BE2C (cell line): ENCODE results near the gene PRPF8. TPM values are rescaled to one million over a fixed set of nuclear protein-coding genes. Genes with fewer than 3 reads are reported as not detected.

Experiments used
- DNase-seq: peaks from one replicate; pipeline ENCODE4 v3.0.0-alpha.2; 2020
- H3K27me3 ChIP-seq: fragments of 250-450 bp; sonication (Bioruptor Pico); 2 replicates; pipeline ENCODE4 v1.5.1; 2020; ENCODE audit warnings: mild to moderate bottlenecking
- H3K36me3 ChIP-seq: fragments of 250-450 bp; sonication (Bioruptor Pico); 2 replicates; pipeline ENCODE4 v1.5.1; 2020; ENCODE audit warnings: mild to moderate bottlenecking
- H3K4me1 ChIP-seq: fragments of 250-450 bp; sonication (Bioruptor Pico); 2 replicates; pipeline ENCODE4 v1.5.1; 2020
- H3K4me3 ChIP-seq: 2 replicates; pipeline ENCODE4 v1.5.1; 2011; ENCODE audit warnings: low read depth, low read length
- H3K9me3 ChIP-seq: fragments of 250-450 bp; sonication (Bioruptor Pico); 2 replicates; pipeline ENCODE4 v1.5.1; 2020
- CTCF ChIP-seq: IDR thresholded peaks from 2 replicates; pipeline ENCODE4 v1.5.1; 2012; ENCODE audit warnings: mild to moderate bottlenecking, low read depth, low read length
- polyA plus RNA-seq: library from polyadenylated mRNA; unstranded; fragments of >200 nt; gene quantifications from one replicate; pipeline ENCODE4 v1.2.1, GENCODE V29; 2012; ENCODE audit warnings: low read depth, missing spikeins; ENCODE audit not compliant: insufficient read length, insufficient read depth

PRPF8 gene
- 679 TPM for polyA plus RNA-seq

DNA sequence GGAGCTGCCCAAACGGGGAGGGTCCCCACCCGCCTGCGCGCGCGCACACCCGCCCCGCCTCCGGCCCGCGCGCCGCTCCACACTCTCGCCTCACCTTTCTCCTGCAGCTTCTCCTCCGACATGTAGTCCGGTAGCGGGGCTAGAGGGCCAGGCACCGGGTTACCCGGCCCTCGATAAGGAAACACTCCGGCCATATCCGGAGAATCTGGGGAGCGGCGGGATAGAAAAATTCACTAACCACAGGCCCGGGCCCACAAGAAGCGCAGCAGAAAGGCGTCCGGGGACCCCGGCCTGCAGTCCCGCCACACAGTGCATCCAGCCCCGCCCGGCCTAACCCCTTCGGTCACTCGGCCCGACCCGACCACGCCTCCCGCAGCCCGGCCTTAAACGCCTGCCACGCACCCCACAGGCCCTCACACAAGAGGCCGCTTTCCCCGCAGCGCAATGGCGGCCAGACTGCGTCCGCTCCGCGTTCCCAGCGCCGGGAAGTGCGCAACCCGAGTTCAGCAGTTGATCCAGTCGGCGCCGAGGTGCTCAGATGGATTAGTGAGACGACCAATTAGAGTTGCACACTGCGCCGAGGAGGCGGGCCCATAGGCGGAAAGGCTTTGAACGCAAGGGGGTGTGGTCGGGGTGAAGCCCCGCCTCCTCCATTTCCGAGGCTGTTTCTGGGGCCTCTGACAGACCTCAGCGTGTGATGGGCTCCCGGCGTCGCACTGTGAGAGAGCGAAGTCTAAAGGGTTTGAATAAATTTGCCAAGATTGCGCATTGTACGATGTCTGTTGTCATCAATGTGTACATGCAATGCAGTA is at the start of gene PRPF8:
TSS of gene PRPF8 (minus strand) at position 490 of the 812 bp plus-strand sequence. CDS start at position 194, 296 bp downstream.
- H3K9me3 ChIP-seq = no peaks in the 10 kb centered on the region

DNA sequence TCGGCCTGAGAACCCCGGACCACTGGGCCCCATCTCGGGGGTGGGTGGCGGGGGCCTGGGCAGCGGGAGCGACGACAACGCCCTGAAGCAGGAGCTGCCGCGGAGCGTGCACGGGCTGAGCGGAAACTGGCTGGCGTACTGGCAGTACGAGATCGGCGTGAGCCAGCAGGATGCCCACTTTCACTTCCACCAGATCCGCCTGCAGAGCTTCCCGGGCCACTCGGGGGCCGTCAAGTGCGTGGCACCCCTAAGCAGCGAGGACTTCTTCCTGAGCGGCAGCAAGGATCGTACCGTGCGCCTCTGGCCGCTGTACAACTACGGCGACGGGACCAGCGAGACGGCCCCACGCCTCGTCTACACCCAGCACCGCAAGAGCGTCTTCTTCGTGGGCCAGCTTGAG is 49.1 kb upstream of the PRPF8 start:
- TF ChIP-seq CTCF = no peak

More for the DNA sequence above, at the start of gene PRPF8:
- H3K27me3 ChIP-seq = no peaks in the 10 kb centered on the region
- DNase-seq = peak; percentile 93
- H3K4me1 ChIP-seq = no peaks in the 10 kb centered on the region
- TF ChIP-seq CTCF = no peak
- peak within 1 kb of the TSS; percentile 85 for H3K4me3 ChIP-seq
- H3K36me3 ChIP-seq = peaks cover 36% of the 10 kb centered on the region

DNA sequence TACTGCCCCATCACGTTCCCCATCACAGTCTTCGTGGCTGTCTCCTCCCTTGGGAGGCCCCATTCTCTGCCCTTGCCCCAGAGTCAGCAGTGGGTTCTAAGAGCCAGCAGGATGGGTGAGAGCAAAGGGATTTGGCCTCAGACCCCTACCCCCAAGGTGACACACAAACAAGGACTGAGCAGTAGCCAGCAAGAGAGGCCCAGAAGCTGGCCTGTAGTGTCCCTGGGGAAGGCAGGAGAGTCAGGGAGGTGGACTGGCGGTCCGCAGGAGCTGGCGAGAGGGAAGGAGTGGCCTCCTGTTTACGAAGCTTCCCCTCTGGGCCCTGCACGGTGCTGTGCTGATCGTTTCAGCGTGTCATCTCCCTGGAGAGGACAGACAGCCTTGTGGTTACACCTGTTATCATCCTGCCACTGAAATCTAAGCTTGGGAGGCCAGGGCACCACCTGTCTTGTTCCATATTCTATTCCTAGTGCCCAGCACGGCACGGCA is 48.2 kb upstream of the PRPF8 start:
- DNase-seq = no peak
- no peak overlapping the region for H3K4me3 ChIP-seq
- H3K36me3 ChIP-seq = peaks cover 11% of the 10 kb centered on the region
- H3K4me1 ChIP-seq = peaks cover 7% of the 10 kb centered on the region
- no peaks in the 10 kb centered on the region for H3K27me3 ChIP-seq
- TF ChIP-seq CTCF = no peak
- no peaks in the 10 kb centered on the region for H3K9me3 ChIP-seq

More for the DNA sequence above, 49.1 kb upstream of the PRPF8 start:
- Histone ChIP-seq H3K27me3 (no peaks in the 10 kb centered on the region), H3K4me1 (peaks cover 7% of the 10 kb centered on the region), H3K9me3 (no peaks in the 10 kb centered on the region), H3K36me3 (peaks cover 11% of the 10 kb centered on the region), H3K4me3 (no peak overlapping the region)
- no peak for DNase-seq

DNA sequence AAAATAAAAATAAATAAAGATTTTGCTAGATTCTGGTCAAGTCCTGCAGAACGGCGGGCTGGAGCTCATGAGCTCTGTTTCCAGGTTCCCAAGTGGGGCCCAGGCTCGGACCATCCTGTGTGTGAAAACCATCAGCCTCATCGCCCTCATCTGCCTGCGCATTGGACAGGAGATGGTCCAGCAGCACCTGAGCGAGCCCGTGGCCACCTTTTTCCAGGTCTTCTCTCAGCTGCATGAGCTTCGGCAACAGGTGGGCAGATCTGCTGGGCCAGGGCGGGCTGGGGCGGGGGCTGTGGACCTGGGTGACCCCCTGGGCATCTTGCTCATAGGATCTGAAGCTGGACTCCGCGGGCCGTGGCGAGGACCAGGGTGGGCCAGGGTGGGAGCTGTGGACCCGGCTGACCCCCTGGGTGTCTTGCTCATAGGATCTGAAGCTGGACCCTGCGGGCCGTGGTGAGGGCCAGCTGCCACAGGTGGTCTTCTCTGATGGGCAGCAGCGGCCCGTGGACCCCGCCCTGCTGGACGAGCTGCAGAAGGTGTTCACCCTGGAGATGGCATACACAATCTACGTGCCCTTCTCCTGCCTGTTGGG is 47.7 kb upstream of the PRPF8 start:
- no peak overlapping the region for H3K4me3 ChIP-seq
- DNase-seq = no peak
- TF ChIP-seq CTCF = no peak
- H3K27me3 ChIP-seq = no peaks in the 10 kb centered on the region
- H3K9me3 ChIP-seq = no peaks in the 10 kb centered on the region
- peaks cover 7% of the 10 kb centered on the region for H3K4me1 ChIP-seq
- peaks cover 11% of the 10 kb centered on the region for H3K36me3 ChIP-seq

DNA sequence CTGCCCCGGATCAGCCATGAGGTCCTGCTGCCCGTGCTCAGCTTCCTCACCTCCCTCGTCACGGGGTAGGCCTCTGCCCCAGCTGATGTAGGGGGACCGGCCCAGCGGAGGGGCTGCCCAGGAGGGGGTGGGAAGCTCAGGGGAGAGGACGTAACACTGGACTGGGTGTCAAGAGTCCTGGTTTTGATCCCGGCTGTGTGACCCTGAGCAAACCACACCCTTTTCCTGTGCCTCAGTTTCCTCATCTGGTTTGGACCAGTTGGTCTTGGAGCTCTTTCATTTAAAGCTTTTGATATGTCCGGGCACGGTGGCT is 46.5 kb upstream of the PRPF8 start:
- no peaks in the 10 kb centered on the region for H3K9me3 ChIP-seq
- no peak for TF ChIP-seq CTCF
- DNase-seq = no peak
- H3K27me3 ChIP-seq = no peaks in the 10 kb centered on the region
- peaks cover 7% of the 10 kb centered on the region for H3K4me1 ChIP-seq
- peaks cover 11% of the 10 kb centered on the region for H3K36me3 ChIP-seq
- H3K4me3 ChIP-seq = no peak overlapping the region
